ENCODE results near the gene EIF4G3. TPM values are rescaled to one million over a fixed set of nuclear protein-coding genes. Genes with fewer than 3 reads are reported as not detected.
A peak's percentile ranks its signal among the peaks of the same experiment; 100 is the strongest.
"Not testable (repeated sequence)": the region's sequence is repeated elsewhere in the genome, so short reads cannot be mapped to it uniquely, and the experiment has no call there.

Gene EIF4G3
- polyA plus RNA-seq, 3 donors: 5.1 to 34.2 (median 5.8) TPM

GRCh38 chr1:21097729-21098128 is 79.0 kb downstream of the EIF4G3 start:
- Histone ChIP-seq H3K36me3 (replicated peaks in 1 of 2; ENCODE audit: control insufficient read depth in 1 of 2, insufficient read depth in 2 of 2, low read length in 2 of 2) (peaks cover 4 to 16% of the 10 kb centered on the region in 2 donors), H3K27ac (ENCODE audit: low read depth in 1 of 2, low read length in 2 of 2) (no peak overlapping the region), H3K27me3 (ENCODE audit: control insufficient read depth in 2 of 2, insufficient read depth in 2 of 2, low read length in 2 of 2) (no peaks in the 10 kb centered on the region), H3K4me2 (replicated peaks; ENCODE audit: extremely low read depth, low read length, poor library complexity, severe bottlenecking) (no peak overlapping the region), H3K4me3 (replicated peaks in 1 of 3; ENCODE audit: low read depth in 2 of 3, low read length in 3 of 3) (no peak overlapping the region), H2AFZ (ENCODE audit: insufficient read depth, low read depth, low read length, poor library complexity, severe bottlenecking) (no peak overlapping the region), H3K4me1 (ENCODE audit: control insufficient read depth in 1 of 2, insufficient read depth in 2 of 2, low read length in 2 of 2) (peaks cover 35% of the 10 kb centered on the region in 2 donors), H3K9me3 (replicated peaks in 1 of 2; ENCODE audit: control insufficient read depth in 1 of 2, insufficient read depth in 1 of 2, low read length in 2 of 2) (no peaks in the 10 kb centered on the region), H3K9ac (ENCODE audit: insufficient read depth, low read length, poor library complexity, severe bottlenecking) (no peak overlapping the region), H3K79me2 (ENCODE audit: insufficient read depth, low read length) (peaks cover 32% of the 10 kb centered on the region), H4K20me1 (ENCODE audit: insufficient read depth, low read length) (peaks cover 26% of the 10 kb centered on the region)
- Mint-ChIP-seq H3K4me1 (peaks cover 34% of the 10 kb centered on the region), H3K9me3 (peaks cover 0 to 7% (median 2%) of the 10 kb centered on the region in 7 donors), H3K27ac (peak overlapping the region in 1 of 7 donors; percentile 37), H3K36me3 (peaks cover 20 to 22% of the 10 kb centered on the region in 2 donors), H3K4me3 (no peak overlapping the region), H3K27me3 (ENCODE audit: low read depth in 3 of 3) (peaks cover 0 to 2% (median 0%) of the 10 kb centered on the region in 3 donors)
- TF ChIP-seq CTCF (IDR thresholded peaks at IDR 0.05): no peak
- intact Hi-C loops (cut with micrococcal nuclease): no loop called here
- DNase-seq: no peak
- WGBS (ENCODE audit: insufficient coverage): no CpG with 5 or more reads among the region's 1 CpG

DNA sequence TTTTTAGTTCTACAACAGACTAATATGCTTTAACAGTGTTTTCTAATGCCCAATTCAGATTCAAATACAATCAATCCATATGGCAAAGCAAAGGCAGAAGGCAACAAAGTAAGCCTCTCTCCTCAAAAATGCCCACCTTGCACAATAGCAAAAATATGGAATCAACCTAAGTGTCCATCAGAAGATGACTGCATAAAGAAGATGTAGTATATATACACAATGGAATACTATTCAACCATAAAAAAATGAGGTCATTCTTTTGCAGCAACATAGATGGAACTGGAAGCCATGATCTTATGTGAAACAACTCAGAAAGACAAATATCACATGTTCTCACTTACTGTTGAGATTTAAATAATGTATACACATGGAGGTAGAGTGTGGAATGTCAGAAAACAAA is 80.7 kb downstream of the EIF4G3 start:
- H3K9me3 ChIP-seq (replicated peaks in 1 of 2; ENCODE audit: control insufficient read depth in 1 of 2, insufficient read depth in 1 of 2, low read length in 2 of 2): no peaks in the 10 kb centered on the region
- no peaks in the 10 kb centered on the region for H3K27me3 ChIP-seq (ENCODE audit: control insufficient read depth in 2 of 2, insufficient read depth in 2 of 2, low read length in 2 of 2)
- Mint-ChIP-seq H3K9me3 (peaks cover 0 to 7% (median 2%) of the 10 kb centered on the region in 7 donors), H3K4me3 (no peak overlapping the region), H3K27ac (no peak overlapping the region), H3K4me1 (peaks cover 42% of the 10 kb centered on the region), H3K36me3 (peaks cover 16 to 18% of the 10 kb centered on the region in 2 donors), H3K27me3 (ENCODE audit: low read depth in 3 of 3) (peaks cover 0 to 2% (median 0%) of the 10 kb centered on the region in 3 donors)
- H2AFZ ChIP-seq (ENCODE audit: insufficient read depth, low read depth, low read length, poor library complexity, severe bottlenecking): no peak overlapping the region
- H4K20me1 ChIP-seq (ENCODE audit: insufficient read depth, low read length): peaks cover 26% of the 10 kb centered on the region
- intact Hi-C loops (cut with micrococcal nuclease): no loop called here
- peak in 1 of 3 donors; percentile 33 for DNase-seq
- TF ChIP-seq CTCF (IDR thresholded peaks at IDR 0.05): no peak
- no peak overlapping the region for H3K4me2 ChIP-seq (replicated peaks; ENCODE audit: extremely low read depth, low read length, poor library complexity, severe bottlenecking)
- H3K9ac ChIP-seq (ENCODE audit: insufficient read depth, low read length, poor library complexity, severe bottlenecking): no peak overlapping the region
- peaks cover 34% of the 10 kb centered on the region for H3K79me2 ChIP-seq (ENCODE audit: insufficient read depth, low read length)
- H3K27ac ChIP-seq (ENCODE audit: low read depth in 1 of 2, low read length in 2 of 2): no peak overlapping the region
- peaks cover 42 to 44% of the 10 kb centered on the region in 2 donors for H3K4me1 ChIP-seq (ENCODE audit: control insufficient read depth in 1 of 2, insufficient read depth in 2 of 2, low read length in 2 of 2)
- H3K36me3 ChIP-seq (replicated peaks in 1 of 2; ENCODE audit: control insufficient read depth in 1 of 2, insufficient read depth in 2 of 2, low read length in 2 of 2): peaks cover 4 to 16% of the 10 kb centered on the region in 2 donors
- no peak overlapping the region for H3K4me3 ChIP-seq (replicated peaks in 1 of 3; ENCODE audit: low read depth in 2 of 3, low read length in 3 of 3)

GRCh38 chr1:21094282-21094681 is 82.4 kb downstream of the EIF4G3 start:
- H3K4me3 Mint-ChIP-seq; H3K9ac ChIP-seq (ENCODE audit: insufficient read depth, low read length, poor library complexity, severe bottlenecking); H3K27ac Mint-ChIP-seq; DNase-seq; intact Hi-C loops (cut with micrococcal nuclease); H3K27ac ChIP-seq (ENCODE audit: low read depth in 1 of 2, low read length in 2 of 2); H3K4me2 ChIP-seq (replicated peaks; ENCODE audit: extremely low read depth, low read length, poor library complexity, severe bottlenecking); H3K9me3 ChIP-seq (replicated peaks in 1 of 2; ENCODE audit: control insufficient read depth in 1 of 2, insufficient read depth in 1 of 2, low read length in 2 of 2); H2AFZ ChIP-seq (ENCODE audit: insufficient read depth, low read depth, low read length, poor library complexity, severe bottlenecking); H3K27me3 Mint-ChIP-seq (ENCODE audit: low read depth in 3 of 3); H3K9me3 Mint-ChIP-seq; H3K4me3 ChIP-seq (replicated peaks in 1 of 3; ENCODE audit: low read depth in 2 of 3, low read length in 3 of 3); H3K27me3 ChIP-seq (ENCODE audit: control insufficient read depth in 2 of 2, insufficient read depth in 2 of 2, low read length in 2 of 2): not testable (repeated sequence)
- Histone ChIP-seq H4K20me1 (ENCODE audit: insufficient read depth, low read length) (peaks cover 20% of the 10 kb centered on the region), H3K36me3 (replicated peaks in 1 of 2; ENCODE audit: control insufficient read depth in 1 of 2, insufficient read depth in 2 of 2, low read length in 2 of 2) (peaks cover 4 to 16% of the 10 kb centered on the region in 2 donors), H3K4me1 (ENCODE audit: control insufficient read depth in 1 of 2, insufficient read depth in 2 of 2, low read length in 2 of 2) (peaks cover 37 to 42% of the 10 kb centered on the region in 2 donors), H3K79me2 (ENCODE audit: insufficient read depth, low read length) (peaks cover 29% of the 10 kb centered on the region)
- no CpG with 5 or more reads among the region's 9 CpGs for WGBS (ENCODE audit: insufficient coverage)
- H3K4me1 Mint-ChIP-seq: peaks cover 42% of the 10 kb centered on the region
- H3K36me3 Mint-ChIP-seq: peaks cover 16 to 21% of the 10 kb centered on the region in 2 donors
